Measurements from ENCODE around the gene GDI1.

DNA sequence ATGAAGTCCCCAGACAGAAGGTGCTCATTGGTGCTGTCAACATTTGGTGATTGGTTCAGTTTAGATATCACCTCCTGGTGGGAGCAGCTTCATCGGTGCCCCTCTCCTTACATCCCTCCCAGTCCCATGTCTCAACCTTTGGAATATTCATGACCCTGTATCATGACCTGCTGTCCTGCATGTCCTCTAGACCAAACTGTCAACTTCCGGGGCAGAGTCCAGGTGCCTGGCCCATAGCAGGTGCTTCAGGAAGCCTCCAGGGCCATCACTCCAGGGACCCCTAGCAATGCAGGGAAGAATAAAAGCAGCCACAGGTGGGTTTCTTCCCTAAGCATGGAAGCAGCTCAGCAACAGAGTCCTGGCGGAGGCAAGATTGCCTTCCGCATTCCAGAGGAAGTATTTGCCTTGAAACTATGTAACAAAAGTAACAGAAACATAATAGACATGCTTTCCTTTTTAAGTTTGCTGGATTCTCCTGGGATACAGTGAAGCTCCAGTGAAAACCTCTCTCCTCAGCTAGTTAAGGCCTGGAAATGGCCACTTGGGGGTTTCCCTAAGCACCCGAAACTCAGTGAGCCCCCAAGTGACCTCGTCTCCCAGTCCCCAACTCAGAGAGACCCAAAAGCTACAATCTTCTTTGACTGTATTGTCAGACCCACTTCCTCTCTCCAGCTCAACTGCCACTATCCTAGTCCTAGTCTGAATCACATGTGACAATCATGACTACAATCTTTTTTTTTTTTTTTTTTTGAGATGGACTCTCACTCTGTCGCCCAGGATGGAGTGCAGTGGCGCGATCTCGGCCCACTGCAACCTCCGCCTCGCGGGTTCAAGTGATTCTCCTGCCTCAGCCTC, 9.8 kb upstream of the GDI1 start:
- no peak for TF ChIP-seq POLR2AphosphoS5 (IDR thresholded peaks at IDR 0.05; ENCODE audit: low read depth, low read length)
- TF ChIP-seq TAF1 (IDR thresholded peaks at IDR 0.05; ENCODE audit: borderline replicate concordance, low read depth, low read length), result no peak
- no peak for TF ChIP-seq POLR2A (IDR thresholded peaks at IDR 0.05; ENCODE audit: low read depth, low read length)
